Endothelial cell of umbilical vein (primary cell): Measurements from ENCODE around the gene DIO1. TPM values are rescaled to one million over a fixed set of nuclear protein-coding genes. Genes with fewer than 3 reads are reported as not detected.

Source experiments
- BruUV-seq: library from RNA; stranded (reverse); fragments of 400-500 nt; replicated peaks from 2 replicates; lab custom pipeline; 2021; lab: Mats Ljungman, UMichigan
- CTCF ChIA-PET: fragments of 300-600, 350-600 bp; sonication (Branson Sonifier 250); formaldehyde crosslinking; loops from one replicate; lab custom pipeline; 2021; ENCODE audit warnings: antibody characterized with exemption, inconsistent platforms; lab: Charles Lee
- POLR2A ChIA-PET: fragments of 300-600, 350-600 bp; sonication (Branson Sonifier 250); formaldehyde crosslinking; loops from one replicate; lab custom pipeline; 2021; ENCODE audit warnings: antibody characterized with exemption, inconsistent platforms; lab: Charles Lee
- DNase-seq: peaks from one replicate; pipeline ENCODE4 v3.0.0-alpha.2; 2011; ENCODE audit warnings: low read depth, low spot score
- FAIRE-seq: peaks from 2 replicates; lab custom pipeline; 2011; peaks lifted over from hg19 to GRCh38; lab: Jason Lieb, UNC
- H2AFZ ChIP-seq: 2 replicates; pipeline ENCODE4 v1.6.0; 2012; ENCODE audit warnings: low read depth, low read length, control low read depth, inconsistent platforms
- H3K27ac ChIP-seq: 2 replicates; pipeline ENCODE4 v1.5.1; 2011; ENCODE audit warnings: low read depth, mild to moderate bottlenecking, control low read depth, low read length, moderate library complexity; ENCODE audit not compliant: insufficient read depth
- H3K27me3 ChIP-seq, 2 experiments: 2 replicates each; pipeline versions ENCODE4 v1.6.0 to v1.6.1; 2011; ENCODE audit warnings: low read length in 2 of 2, mixed read lengths in 1 of 2; ENCODE audit not compliant: control insufficient read depth in 2 of 2, insufficient read depth in 2 of 2
- H3K36me3 ChIP-seq, 2 experiments: 2 replicates in 1 of 2; 3 replicates in 1 of 2; pipeline ENCODE4 v1.5.1; 2011; ENCODE audit warnings: low read length in 2 of 2, mild to moderate bottlenecking in 1 of 2, moderate library complexity in 1 of 2; ENCODE audit not compliant: control insufficient read depth in 2 of 2, insufficient read depth in 2 of 2; ENCODE audit errors: extremely low read depth in 1 of 2
- H3K4me1 ChIP-seq: 3 replicates; pipeline ENCODE4 v1.5.1; 2011; ENCODE audit warnings: mild to moderate bottlenecking, low read length; ENCODE audit not compliant: control insufficient read depth, insufficient read depth; ENCODE audit errors: extremely low read depth
- H3K4me2 ChIP-seq: 2 replicates; pipeline ENCODE4 v1.6.1; 2011; ENCODE audit warnings: low read length, control low read depth, mixed read lengths; ENCODE audit not compliant: insufficient read depth
- H3K4me3 ChIP-seq, 3 experiments: fragments of 200-600 bp in 1 of 3; sonication (generic), shearing (Covaris generic) in 1 of 3; replicated peaks in 1 of 3; 2 replicates each; pipeline ENCODE4 v1.5.1; 2011 to 2016; ENCODE audit warnings: control low read depth in 3 of 3, low read length in 3 of 3, mild to moderate bottlenecking in 2 of 3, inconsistent platforms in 1 of 3, low read depth in 1 of 3, moderate library complexity in 1 of 3; ENCODE audit not compliant: insufficient read depth in 1 of 3
- H3K79me2 ChIP-seq: 2 replicates; pipeline ENCODE4 v1.6.0; 2012; ENCODE audit warnings: low read length, inconsistent platforms; ENCODE audit not compliant: control insufficient read depth, insufficient read depth
- H3K9ac ChIP-seq: replicated peaks from 2 replicates; pipeline ENCODE3; 2011; ENCODE audit warnings: low read length, control low read depth; ENCODE audit not compliant: insufficient read depth; ENCODE audit errors: extremely low read depth
- H3K9me1 ChIP-seq: replicated peaks from 3 replicates; pipeline ENCODE4 v1.6.0; 2011; ENCODE audit warnings: mild to moderate bottlenecking, low read length; ENCODE audit not compliant: control insufficient read depth, insufficient read depth; ENCODE audit errors: extremely low read depth
- H3K9me3 ChIP-seq: replicated peaks from 2 replicates; pipeline ENCODE4 v1.5.1; 2012; ENCODE audit warnings: low read length, inconsistent platforms; ENCODE audit not compliant: control insufficient read depth, insufficient read depth
- H4K20me1 ChIP-seq: replicated peaks from 2 replicates; pipeline ENCODE3; 2011; ENCODE audit warnings: mild to moderate bottlenecking, low read length; ENCODE audit not compliant: control insufficient read depth, insufficient read depth; ENCODE audit errors: extremely low read depth
- EZH2 ChIP-seq: IDR thresholded peaks from 2 replicates; pipeline ENCODE4 v1.6.1; 2012; ENCODE audit warnings: borderline replicate concordance, low read depth, mild to moderate bottlenecking, moderate library complexity, low read length, inconsistent platforms; ENCODE audit not compliant: severe bottlenecking
- FOS ChIP-seq: IDR thresholded peaks from 2 replicates; pipeline ENCODE4 v1.6.1; 2011; ENCODE audit warnings: mild to moderate bottlenecking, low read length, moderate library complexity, borderline replicate concordance; ENCODE audit not compliant: insufficient read depth
- GATA2 ChIP-seq: IDR thresholded peaks from 2 replicates; pipeline ENCODE4 v1.7.0; 2011; ENCODE audit warnings: low read depth, mild to moderate bottlenecking, moderate library complexity, mixed read lengths, low read length; ENCODE audit not compliant: insufficient read length, insufficient read depth
- JUN ChIP-seq: IDR thresholded peaks from 2 replicates; pipeline ENCODE4 v1.6.1; 2011; ENCODE audit warnings: borderline replicate concordance, low read depth; ENCODE audit not compliant: insufficient read length, insufficient read depth
- MAX ChIP-seq: IDR thresholded peaks from 2 replicates; pipeline ENCODE4 v1.6.1; 2011; ENCODE audit not compliant: insufficient read depth, insufficient read length
- MYC ChIP-seq: IDR thresholded peaks from one replicate; pipeline ENCODE4 v1.6.1; 2011; ENCODE audit warnings: mild to moderate bottlenecking, low read depth, low read length
- POLR2A ChIP-seq: IDR thresholded peaks from 2 replicates; pipeline ENCODE4 v1.6.1; 2012; ENCODE audit warnings: low read depth, mild to moderate bottlenecking, control low read depth, low read length
- POLR2AphosphoS5 ChIP-seq: IDR thresholded peaks from 2 replicates; pipeline ENCODE4 v1.6.1; 2012; ENCODE audit warnings: low read depth, mild to moderate bottlenecking, control low read depth, low read length, moderate library complexity; ENCODE audit not compliant: insufficient read depth
- dilution Hi-C: fragments of 300-500 bp; cut with MboI; formaldehyde crosslinking; loops from one replicate; pipeline ENCODE4 v1.15.0; 2019; ENCODE audit warnings: low sequenced_read_pairs; ENCODE audit not compliant: extremely low pct_ligation_motif_present
- intact Hi-C: fragments of 100-400 bp; cut with micrococcal nuclease; formaldehyde crosslinking; loops from one replicate; pipeline ENCODE4 v1.10.0; 2022
- polyA plus RNA-seq, 4 experiments: library from polyadenylated mRNA; depleted of rRNA in 3 of 4; stranded (reverse) in 3 of 4; unstranded in 1 of 4; fragments of >200 nt; gene quantifications; 2 replicates each; pipeline versions ENCODE4 v1.2.1 to v1.2.3, GENCODE V29; 2011 to 2012; ENCODE audit warnings: missing spikeins in 1 of 4
- total RNA-seq: library from RNA; stranded (reverse); gene quantifications from 2 replicates; pipeline ENCODE4 v1.2.3, GENCODE V29; 2021
- TF ChIP-seq, protein P1 (sequence below), 2 donors: IDR thresholded peaks; 1 replicate in 1 of 2; 2 replicates in 1 of 2; pipeline ENCODE4 v1.5.1; 2011; ENCODE audit warnings: low read length in 2 of 2, mild to moderate bottlenecking in 2 of 2, moderate library complexity in 2 of 2, control low read depth in 1 of 2, inconsistent platforms in 1 of 2, low read depth in 1 of 2; ENCODE audit not compliant: insufficient read depth in 1 of 2; ENCODE audit errors: extremely low read depth in 1 of 2

DIO1 gene
- total and polyA plus RNA-seq, 2 donors (not counting 3 experiments of a cell fraction or from before 2014, with no cell fraction given): not detected

GRCh38 chr1:53891678-53892077 is 2.3 kb upstream of the DIO1 start:
- Histone ChIP-seq H3K4me3 (no peak overlapping the region), H3K79me2 (no peaks in the 10 kb centered on the region), H4K20me1 (no peaks in the 10 kb centered on the region), H3K9me1 (no peaks in the 10 kb centered on the region), H3K36me3 (no peaks in the 10 kb centered on the region), H3K4me1 (peaks cover 8% of the 10 kb centered on the region), H3K9me3 (no peaks in the 10 kb centered on the region), H3K4me2 (no peak overlapping the region), H3K9ac (no peak overlapping the region), H3K27ac (no peak overlapping the region), H3K27me3 (no peaks in the 10 kb centered on the region), H2AFZ (no peak overlapping the region)
- POLR2A ChIA-PET: no interaction called here
- no peak for FAIRE-seq
- intact Hi-C loops (no loop called here), dilution Hi-C loops (no loop called here)
- TF ChIP-seq POLR2AphosphoS5 (no peak), MAX (no peak), JUN (no peak), FOS (no peak), GATA2 (no peak), EZH2 (no peak), POLR2A (no peak), MYC (no peak)
- TF ChIP-seq, protein P1, sequence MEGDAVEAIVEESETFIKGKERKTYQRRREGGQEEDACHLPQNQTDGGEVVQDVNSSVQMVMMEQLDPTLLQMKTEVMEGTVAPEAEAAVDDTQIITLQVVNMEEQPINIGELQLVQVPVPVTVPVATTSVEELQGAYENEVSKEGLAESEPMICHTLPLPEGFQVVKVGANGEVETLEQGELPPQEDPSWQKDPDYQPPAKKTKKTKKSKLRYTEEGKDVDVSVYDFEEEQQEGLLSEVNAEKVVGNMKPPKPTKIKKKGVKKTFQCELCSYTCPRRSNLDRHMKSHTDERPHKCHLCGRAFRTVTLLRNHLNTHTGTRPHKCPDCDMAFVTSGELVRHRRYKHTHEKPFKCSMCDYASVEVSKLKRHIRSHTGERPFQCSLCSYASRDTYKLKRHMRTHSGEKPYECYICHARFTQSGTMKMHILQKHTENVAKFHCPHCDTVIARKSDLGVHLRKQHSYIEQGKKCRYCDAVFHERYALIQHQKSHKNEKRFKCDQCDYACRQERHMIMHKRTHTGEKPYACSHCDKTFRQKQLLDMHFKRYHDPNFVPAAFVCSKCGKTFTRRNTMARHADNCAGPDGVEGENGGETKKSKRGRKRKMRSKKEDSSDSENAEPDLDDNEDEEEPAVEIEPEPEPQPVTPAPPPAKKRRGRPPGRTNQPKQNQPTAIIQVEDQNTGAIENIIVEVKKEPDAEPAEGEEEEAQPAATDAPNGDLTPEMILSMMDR (IDR thresholded peaks at IDR 0.05; ENCODE audit: extremely low read depth in 1 of 2, insufficient read depth in 1 of 2, low read depth in 1 of 2, low read length in 2 of 2): no peak
- CTCF ChIA-PET: no interaction called here
- no TSS peak for BruUV-seq
- DNase-seq: no peak
